ENCODE results near the gene ZNF521. TPM values are rescaled to one million over a fixed set of nuclear protein-coding genes. Genes with fewer than 3 reads are reported as not detected.

The ZNF521 gene
- total and polyA plus RNA-seq, 2 donors (not counting 3 experiments of a cell fraction or from before 2014, with no cell fraction given) = 111 to 168 TPM

DNA sequence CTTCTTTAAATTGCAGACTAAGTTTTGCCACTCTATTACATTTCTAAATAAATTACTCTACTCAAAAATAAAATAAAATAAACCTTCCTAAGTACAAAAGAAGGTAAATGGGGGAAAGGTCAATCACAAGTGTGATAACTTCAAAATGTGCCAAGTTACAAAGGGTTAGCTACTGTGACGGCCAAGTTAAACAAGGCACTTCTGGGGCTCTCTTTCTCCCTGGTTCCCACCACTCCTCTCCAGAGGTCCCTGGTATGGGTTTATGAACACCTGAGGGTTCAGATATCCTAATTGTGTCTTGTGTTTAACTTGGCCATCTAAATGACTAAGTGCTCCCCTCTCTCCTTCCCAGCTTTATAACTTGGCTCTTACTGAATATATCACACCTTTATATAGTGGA lies 5.4 kb downstream of the ZNF521 start:
- H3K9me1 ChIP-seq (replicated peaks; ENCODE audit: control insufficient read depth, extremely low read depth, insufficient read depth, low read length) = peaks cover 4% of the 10 kb centered on the region
- peak overlapping the region; percentile 43 for H3K4me2 ChIP-seq (ENCODE audit: insufficient read depth, low read length)
- peaks cover 21% of the 10 kb centered on the region for H4K20me1 ChIP-seq (replicated peaks; ENCODE audit: control insufficient read depth, extremely low read depth, insufficient read depth, low read length)
- dilution Hi-C loops (cut with MboI; ENCODE audit: extremely low pct_ligation_motif_present, low sequenced_read_pairs) (no loop called here), intact Hi-C loops (cut with micrococcal nuclease) (no loop called here)
- H3K9ac ChIP-seq (replicated peaks; ENCODE audit: extremely low read depth, insufficient read depth, low read length) = no peak overlapping the region
- no peak for DNase-seq (ENCODE audit: low read depth, low spot score)
- FAIRE-seq = no peak
- POLR2A ChIA-PET = no interaction called here
- BruUV-seq (replicated peaks) = no TSS peak
- H3K27ac ChIP-seq (ENCODE audit: insufficient read depth, low read depth, low read length) = no peak overlapping the region
- CTCF ChIA-PET = interaction anchor here (1.2 kb wide), 1 partner anchor 115 kb away, joined by 3 read pairs; no protein-coding TSS in a partner anchor
- H2AFZ ChIP-seq (ENCODE audit: low read depth, low read length) = no peak overlapping the region
- H3K4me1 ChIP-seq (ENCODE audit: control insufficient read depth, extremely low read depth, insufficient read depth, low read length) = peaks cover 33% of the 10 kb centered on the region
- no peaks in the 10 kb centered on the region for H3K27me3 ChIP-seq (ENCODE audit: control insufficient read depth in 2 of 2, insufficient read depth in 2 of 2, low read length in 2 of 2)
- no peak overlapping the region for H3K4me3 ChIP-seq (replicated peaks in 1 of 3; ENCODE audit: insufficient read depth in 1 of 3, low read depth in 1 of 3, low read length in 3 of 3)
- H3K9me3 ChIP-seq (replicated peaks; ENCODE audit: control insufficient read depth, insufficient read depth, low read length) = no peaks in the 10 kb centered on the region
- TF ChIP-seq MAX (IDR thresholded peaks at IDR 0.05; ENCODE audit: insufficient read depth, insufficient read length) (no peak), FOS (IDR thresholded peaks at IDR 0.05; ENCODE audit: borderline replicate concordance, insufficient read depth, low read length) (no peak), JUN (IDR thresholded peaks at IDR 0.05; ENCODE audit: borderline replicate concordance, insufficient read depth, insufficient read length, low read depth) (no peak), GATA2 (IDR thresholded peaks at IDR 0.05; ENCODE audit: insufficient read depth, insufficient read length, low read depth, low read length) (no peak), EZH2 (IDR thresholded peaks at IDR 0.05; ENCODE audit: borderline replicate concordance, low read depth, low read length, severe bottlenecking) (no peak), POLR2AphosphoS5 (IDR thresholded peaks at IDR 0.05; ENCODE audit: insufficient read depth, low read depth, low read length) (no peak), POLR2A (IDR thresholded peaks at IDR 0.05; ENCODE audit: low read depth, low read length) (no peak), MYC (IDR thresholded peaks at IDR 0.05; ENCODE audit: low read depth, low read length) (no peak)
- TF ChIP-seq, protein P1, sequence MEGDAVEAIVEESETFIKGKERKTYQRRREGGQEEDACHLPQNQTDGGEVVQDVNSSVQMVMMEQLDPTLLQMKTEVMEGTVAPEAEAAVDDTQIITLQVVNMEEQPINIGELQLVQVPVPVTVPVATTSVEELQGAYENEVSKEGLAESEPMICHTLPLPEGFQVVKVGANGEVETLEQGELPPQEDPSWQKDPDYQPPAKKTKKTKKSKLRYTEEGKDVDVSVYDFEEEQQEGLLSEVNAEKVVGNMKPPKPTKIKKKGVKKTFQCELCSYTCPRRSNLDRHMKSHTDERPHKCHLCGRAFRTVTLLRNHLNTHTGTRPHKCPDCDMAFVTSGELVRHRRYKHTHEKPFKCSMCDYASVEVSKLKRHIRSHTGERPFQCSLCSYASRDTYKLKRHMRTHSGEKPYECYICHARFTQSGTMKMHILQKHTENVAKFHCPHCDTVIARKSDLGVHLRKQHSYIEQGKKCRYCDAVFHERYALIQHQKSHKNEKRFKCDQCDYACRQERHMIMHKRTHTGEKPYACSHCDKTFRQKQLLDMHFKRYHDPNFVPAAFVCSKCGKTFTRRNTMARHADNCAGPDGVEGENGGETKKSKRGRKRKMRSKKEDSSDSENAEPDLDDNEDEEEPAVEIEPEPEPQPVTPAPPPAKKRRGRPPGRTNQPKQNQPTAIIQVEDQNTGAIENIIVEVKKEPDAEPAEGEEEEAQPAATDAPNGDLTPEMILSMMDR (IDR thresholded peaks at IDR 0.05; ENCODE audit: extremely low read depth in 1 of 2, insufficient read depth in 1 of 2, low read depth in 1 of 2, low read length in 2 of 2) = no peak
- peaks cover 94% of the 10 kb centered on the region for H3K79me2 ChIP-seq (ENCODE audit: control insufficient read depth, insufficient read depth, low read length)
- H3K36me3 ChIP-seq (ENCODE audit: control insufficient read depth in 2 of 2, extremely low read depth in 1 of 2, insufficient read depth in 2 of 2, low read length in 2 of 2) = no peaks in the 10 kb centered on the region

All from endothelial cell of umbilical vein (primary cell).